ENCODE measurements around the gene MICB. TPM values are rescaled to one million over a fixed set of nuclear protein-coding genes. Genes with fewer than 3 reads are reported as not detected.
A peak's percentile ranks its signal among the peaks of the same experiment; 100 is the strongest.

Gene MICB
- total and polyA plus RNA-seq, 4 donors: 0.19 to 4.9 (median 1.2) TPM

Small RNA genes within 50 kb of the gene (small RNA-seq; reads per million reads assigned to genes)
- gene AL663061.1 (not detected), gene RF00019 (not detected), gene SNORD117 (207 reads per million, percentile 98 among the genes with 10 or more reads in this experiment), gene SNORD84 (not detected)

Other genes with a start within 250 kb of the MICB start
- 100 to 1,000 TPM; 249 to 292 TPM for gene HLA-C, start 226.1 kb upstream of the MICB start, total RNA-seq
- gene HLA-C, start 226.1 kb upstream of the MICB start, polyA plus RNA-seq: 100 to 1,000 TPM; 232 to 317 TPM
- gene HLA-B, start 141.0 kb upstream of the MICB start, total RNA-seq: 100 to 1,000 TPM; 341 to 369 TPM
- 100 to 1,000 TPM; 464 to 864 TPM for gene HLA-B, start 141.0 kb upstream of the MICB start, polyA plus RNA-seq
- 1 to 10 TPM; 3.3 to 9.1 TPM for gene MICA, start 94.5 kb upstream of the MICB start, total RNA-seq
- 1 to 10 TPM; 3.2 to 5.0 TPM for gene MICA, start 94.5 kb upstream of the MICB start, polyA plus RNA-seq
- under 1 TPM in 1 of 2 donors, not detected in 1; 0.56 TPM for gene MCCD1, start 30.8 kb downstream of the MICB start, total RNA-seq
- gene MCCD1, start 30.8 kb downstream of the MICB start, polyA plus RNA-seq: not detected
- 100 to 1,000 TPM; 151 to 254 TPM for gene DDX39B, start 43.9 kb downstream of the MICB start, total RNA-seq
- 100 to 1,000 TPM in 1 of 2 donors, 10 to 100 TPM in 1; 75.0 to 120 TPM for gene DDX39B, start 43.9 kb downstream of the MICB start, polyA plus RNA-seq
- gene ATP6V1G2, start 48.5 kb downstream of the MICB start, total RNA-seq: under 1 TPM; 0.14 to 0.17 TPM
- gene ATP6V1G2, start 48.5 kb downstream of the MICB start, polyA plus RNA-seq: under 1 TPM; 0.35 to 0.36 TPM
- gene NFKBIL1, start 49.5 kb downstream of the MICB start, total RNA-seq: 1 to 10 TPM; 6.7 to 8.0 TPM
- gene NFKBIL1, start 49.5 kb downstream of the MICB start, polyA plus RNA-seq: 1 to 10 TPM; 3.3 to 9.6 TPM
- not detected for gene LTA, start 74.1 kb downstream of the MICB start, total RNA-seq
- gene LTA, start 74.1 kb downstream of the MICB start, polyA plus RNA-seq: under 1 TPM in 1 of 2 donors, not detected in 1; 0.05 TPM
- under 1 TPM; 0.19 to 0.42 TPM for gene TNF, start 77.4 kb downstream of the MICB start, total RNA-seq
- gene TNF, start 77.4 kb downstream of the MICB start, polyA plus RNA-seq: under 1 TPM in 1 of 2 donors, not detected in 1; 0.06 TPM
- 1 to 10 TPM in 1 of 2 donors, under 1 TPM in 1; 0.67 to 5.3 TPM for gene LTB, start 84.3 kb downstream of the MICB start, total RNA-seq
- gene LTB, start 84.3 kb downstream of the MICB start, polyA plus RNA-seq: 1 to 10 TPM; 1.4 to 1.7 TPM
- 10 to 100 TPM; 10.4 to 24.6 TPM for gene LST1, start 88.1 kb downstream of the MICB start, total RNA-seq
- 10 to 100 TPM; 11.6 to 15.3 TPM for gene LST1, start 88.1 kb downstream of the MICB start, polyA plus RNA-seq
- gene NCR3, start 94.9 kb downstream of the MICB start, total RNA-seq: under 1 TPM in 1 of 2 donors, not detected in 1; 0.42 TPM
- under 1 TPM; 0.14 to 0.71 TPM for gene NCR3, start 94.9 kb downstream of the MICB start, polyA plus RNA-seq
- 10 to 100 TPM; 12.2 to 46.8 TPM for gene AIF1, start 117.1 kb downstream of the MICB start, total RNA-seq
- 10 to 100 TPM; 24.9 to 28.6 TPM for gene AIF1, start 117.1 kb downstream of the MICB start, polyA plus RNA-seq
- gene PRRC2A, start 122.6 kb downstream of the MICB start, total RNA-seq: 10 to 100 TPM; 27.2 to 31.9 TPM
- gene PRRC2A, start 122.6 kb downstream of the MICB start, polyA plus RNA-seq: 10 to 100 TPM; 21.9 to 39.3 TPM
- 100 to 1,000 TPM; 109 to 119 TPM for gene BAG6, start 154.5 kb downstream of the MICB start, total RNA-seq
- gene BAG6, start 154.5 kb downstream of the MICB start, polyA plus RNA-seq: 100 to 1,000 TPM in 1 of 2 donors, 10 to 100 TPM in 1; 64.9 to 116 TPM
- gene APOM, start 157.7 kb downstream of the MICB start, total RNA-seq: 100 to 1,000 TPM in 1 of 2 donors, 10 to 100 TPM in 1; 89.8 to 164 TPM
- gene APOM, start 157.7 kb downstream of the MICB start, polyA plus RNA-seq: 100 to 1,000 TPM; 182 to 587 TPM
- 10 to 100 TPM in 1 of 2 donors, 1 to 10 TPM in 1; 8.1 to 10.8 TPM for gene C6orf47, start 162.6 kb downstream of the MICB start, total RNA-seq
- gene C6orf47, start 162.6 kb downstream of the MICB start, polyA plus RNA-seq: 1 to 10 TPM; 2.0 to 6.7 TPM
- 10 to 100 TPM in 1 of 2 donors, 1 to 10 TPM in 1; 8.7 to 13.9 TPM for gene GPANK1, start 166.9 kb downstream of the MICB start, total RNA-seq
- 10 to 100 TPM in 1 of 2 donors, 1 to 10 TPM in 1; 7.6 to 13.8 TPM for gene GPANK1, start 166.9 kb downstream of the MICB start, polyA plus RNA-seq
- gene CSNK2B, start 167.9 kb downstream of the MICB start, total RNA-seq: 10 to 100 TPM; 58.1 to 60.5 TPM
- 100 to 1,000 TPM in 1 of 2 donors, 10 to 100 TPM in 1; 93.5 to 108 TPM for gene CSNK2B, start 167.9 kb downstream of the MICB start, polyA plus RNA-seq
- 1 to 10 TPM; 1.4 to 5.9 TPM for gene LY6G5B, start 171.8 kb downstream of the MICB start, total RNA-seq
- 1 to 10 TPM; 1.2 to 2.8 TPM for gene LY6G5B, start 171.8 kb downstream of the MICB start, polyA plus RNA-seq
- 1 to 10 TPM in 1 of 2 donors, under 1 TPM in 1; 0.59 to 1.1 TPM for gene LY6G5C, start 182.9 kb downstream of the MICB start, total RNA-seq
- 1 to 10 TPM; 1.1 to 2.5 TPM for gene LY6G5C, start 182.9 kb downstream of the MICB start, polyA plus RNA-seq
- gene ABHD16A, start 205.2 kb downstream of the MICB start, total RNA-seq: 10 to 100 TPM; 39.1 to 59.4 TPM
- gene ABHD16A, start 205.2 kb downstream of the MICB start, polyA plus RNA-seq: 10 to 100 TPM; 26.6 to 30.8 TPM
- gene LY6G6F, start 208.7 kb downstream of the MICB start, total RNA-seq: 1 to 10 TPM in 1 of 2 donors, under 1 TPM in 1; 0.08 to 3.2 TPM
- not detected for gene LY6G6F, start 208.7 kb downstream of the MICB start, polyA plus RNA-seq
- not detected for gene LY6G6D, start 217.2 kb downstream of the MICB start, total RNA-seq
- not detected for gene LY6G6D, start 217.2 kb downstream of the MICB start, polyA plus RNA-seq
- gene LY6G6C, start 223.6 kb downstream of the MICB start, total RNA-seq: not detected
- gene LY6G6C, start 223.6 kb downstream of the MICB start, polyA plus RNA-seq: not detected
- 10 to 100 TPM in 1 of 2 donors, under 1 TPM in 1; 0.08 to 10.7 TPM for gene MPIG6B, start 225.2 kb downstream of the MICB start, total RNA-seq
- under 1 TPM; 0.15 to 0.33 TPM for gene MPIG6B, start 225.2 kb downstream of the MICB start, polyA plus RNA-seq
- gene DDAH2, start 231.2 kb downstream of the MICB start, total RNA-seq: 10 to 100 TPM; 23.8 to 31.4 TPM
- gene DDAH2, start 231.2 kb downstream of the MICB start, polyA plus RNA-seq: 10 to 100 TPM; 19.8 to 22.6 TPM
- gene CLIC1, start 238.4 kb downstream of the MICB start, total RNA-seq: 100 to 1,000 TPM in 1 of 2 donors, 10 to 100 TPM in 1; 56.5 to 124 TPM
- gene CLIC1, start 238.4 kb downstream of the MICB start, polyA plus RNA-seq: 10 to 100 TPM; 63.7 to 65.2 TPM
- 1 to 10 TPM; 5.9 to 6.4 TPM for gene MSH5, start 241.9 kb downstream of the MICB start, total RNA-seq
- gene MSH5, start 241.9 kb downstream of the MICB start, polyA plus RNA-seq: 1 to 10 TPM; 1.2 to 2.2 TPM